ENCODE data around the gene ANLN. TPM values are rescaled to one million over a fixed set of nuclear protein-coding genes. Genes with fewer than 3 reads are reported as not detected.
A peak's percentile ranks its signal among the peaks of the same experiment; 100 is the strongest.

ANLN gene
- polyA plus RNA-seq, 3 donors from 2014 or later = 0.84 TPM; not detected in 2

- H3K27me3 Mint-ChIP-seq (ENCODE audit: low read depth in 3 of 3) = no peaks in the 10 kb centered on the region
- no peaks in the 10 kb centered on the region for H3K36me3 Mint-ChIP-seq
- H3K4me1 Mint-ChIP-seq = peaks cover 0 to 4% of the 10 kb centered on the region in 2 donors
- no peak for DNase-seq
- no peak overlapping the region for H3K27ac Mint-ChIP-seq
- no peaks in the 10 kb centered on the region for H3K9me3 Mint-ChIP-seq
- no peak overlapping the region for H3K4me3 Mint-ChIP-seq
Observed at GRCh38 chr7:36407636-36408550, 18.2 kb downstream of the ANLN start.

DNA sequence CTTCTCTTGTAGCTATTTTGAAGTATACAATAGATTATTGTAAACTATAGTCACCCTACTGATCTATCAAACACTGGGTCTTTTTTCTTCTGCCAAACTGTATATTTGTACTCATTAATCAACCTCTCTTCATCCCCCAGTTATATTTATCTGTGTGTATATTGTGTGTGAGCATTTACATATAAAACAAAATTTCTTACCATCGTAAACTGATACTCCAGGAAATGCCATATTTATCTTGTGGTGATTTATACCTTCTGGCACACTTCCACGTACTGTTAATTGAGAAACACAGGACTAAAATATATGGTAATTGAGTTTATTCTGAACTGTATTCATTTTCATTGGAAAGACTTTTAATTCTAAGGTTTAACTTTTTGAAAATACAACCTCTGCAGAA lies 18.9 kb downstream of the ANLN start:
- no peaks in the 10 kb centered on the region for H3K36me3 Mint-ChIP-seq
- no peaks in the 10 kb centered on the region for H3K9me3 Mint-ChIP-seq
- no peak for DNase-seq
- no peak overlapping the region for H3K27ac Mint-ChIP-seq
- peaks cover 0 to 4% of the 10 kb centered on the region in 2 donors for H3K4me1 Mint-ChIP-seq
- H3K4me3 Mint-ChIP-seq = no peak overlapping the region
- H3K27me3 Mint-ChIP-seq (ENCODE audit: low read depth in 3 of 3) = no peaks in the 10 kb centered on the region

GRCh38 chr7:36409180-36409579 lies 19.5 kb downstream of the ANLN start:
- Mint-ChIP-seq H3K4me1 (peaks cover 0 to 4% of the 10 kb centered on the region in 2 donors), H3K27ac (no peak overlapping the region), H3K36me3 (no peaks in the 10 kb centered on the region), H3K4me3 (no peak overlapping the region), H3K9me3 (no peaks in the 10 kb centered on the region), H3K27me3 (ENCODE audit: low read depth in 3 of 3) (no peaks in the 10 kb centered on the region)
- no peak for DNase-seq

DNA sequence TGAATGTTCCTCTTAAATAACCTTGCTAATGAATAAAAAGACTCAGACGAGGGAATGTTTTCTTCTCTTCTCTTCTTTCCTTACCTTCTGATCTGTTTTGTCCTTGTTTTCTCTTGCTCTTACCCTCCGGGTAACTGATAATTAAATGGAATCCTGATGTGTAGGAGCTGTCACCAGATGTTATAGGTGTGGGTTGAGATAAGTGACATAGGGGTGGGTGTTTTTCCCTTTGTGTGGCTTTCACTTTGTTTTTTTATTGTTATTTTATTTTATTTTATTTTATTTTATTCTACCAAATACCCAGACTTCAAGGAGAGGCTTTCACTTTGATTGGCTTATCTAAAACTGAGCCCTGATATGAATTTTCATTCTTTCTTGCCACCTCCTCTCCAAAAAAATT lies 25.5 kb downstream of the ANLN start:
- Mint-ChIP-seq H3K9me3 (no peaks in the 10 kb centered on the region), H3K27me3 (ENCODE audit: low read depth in 3 of 3) (no peaks in the 10 kb centered on the region), H3K4me1 (no peaks in the 10 kb centered on the region), H3K27ac (no peak overlapping the region), H3K4me3 (no peak overlapping the region), H3K36me3 (no peaks in the 10 kb centered on the region)
- no peak for DNase-seq

- Mint-ChIP-seq H3K27ac (no peak overlapping the region), H3K9me3 (no peaks in the 10 kb centered on the region), H3K4me1 (no peaks in the 10 kb centered on the region)
Observed at GRCh38 chr7:36416251-36416650, 26.6 kb downstream of the ANLN start.

DNA sequence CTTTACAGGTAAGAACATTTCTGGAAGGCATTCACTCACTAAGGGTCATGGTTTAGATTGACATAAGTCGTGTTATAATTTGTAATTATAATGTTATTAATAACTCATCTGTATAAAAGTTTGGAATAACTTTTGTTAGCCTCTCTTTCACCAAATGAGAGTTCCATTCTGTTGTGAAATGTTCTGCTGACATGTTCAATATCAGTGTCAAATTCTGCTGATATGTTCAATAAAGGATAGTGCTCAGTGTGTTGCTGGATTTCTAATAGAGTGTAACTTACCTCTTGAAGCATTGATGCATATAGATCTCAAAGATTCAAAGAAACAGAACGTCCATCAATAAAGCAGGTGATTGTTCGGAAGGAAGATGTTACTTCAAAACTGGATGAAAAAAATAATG lies 30.6 kb downstream of the ANLN start:
- H3K4me3 Mint-ChIP-seq = no peak overlapping the region
- no peaks in the 10 kb centered on the region for H3K36me3 Mint-ChIP-seq
- H3K4me1 Mint-ChIP-seq = no peaks in the 10 kb centered on the region
- DNase-seq = no peak
- no peaks in the 10 kb centered on the region for H3K9me3 Mint-ChIP-seq
- H3K27ac Mint-ChIP-seq = no peak overlapping the region
- no peaks in the 10 kb centered on the region for H3K27me3 Mint-ChIP-seq (ENCODE audit: low read depth in 3 of 3)

More at GRCh38 chr7:36416251-36416650, 26.6 kb downstream of the ANLN start:
- no peaks in the 10 kb centered on the region for H3K27me3 Mint-ChIP-seq (ENCODE audit: low read depth in 3 of 3)
- DNase-seq = no peak
- no peak overlapping the region for H3K4me3 Mint-ChIP-seq
- H3K36me3 Mint-ChIP-seq = no peaks in the 10 kb centered on the region

DNA sequence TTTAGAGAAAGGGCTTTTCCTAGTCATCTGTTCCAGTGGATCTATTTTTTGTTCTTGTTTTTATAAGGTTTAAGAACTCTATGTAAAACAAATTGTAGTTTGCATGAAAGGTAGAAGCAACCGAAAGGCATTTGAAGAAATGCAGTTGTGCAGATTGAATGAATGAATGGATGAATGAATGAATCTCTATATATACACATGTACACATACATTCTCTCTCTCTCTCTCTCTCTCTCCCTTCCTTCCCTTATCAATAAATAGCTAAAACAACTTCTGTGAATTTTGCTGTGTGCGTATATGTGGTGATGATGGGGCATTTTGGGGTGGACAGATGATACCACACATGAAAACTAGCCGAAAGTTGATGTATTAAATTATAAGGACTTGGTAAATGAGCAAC lies 32.4 kb downstream of the ANLN start:
- Mint-ChIP-seq H3K27me3 (ENCODE audit: low read depth in 3 of 3) (no peaks in the 10 kb centered on the region), H3K36me3 (no peaks in the 10 kb centered on the region), H3K4me3 (no peak overlapping the region), H3K4me1 (no peaks in the 10 kb centered on the region), H3K27ac (no peak overlapping the region), H3K9me3 (no peaks in the 10 kb centered on the region)
- no peak for DNase-seq

DNA sequence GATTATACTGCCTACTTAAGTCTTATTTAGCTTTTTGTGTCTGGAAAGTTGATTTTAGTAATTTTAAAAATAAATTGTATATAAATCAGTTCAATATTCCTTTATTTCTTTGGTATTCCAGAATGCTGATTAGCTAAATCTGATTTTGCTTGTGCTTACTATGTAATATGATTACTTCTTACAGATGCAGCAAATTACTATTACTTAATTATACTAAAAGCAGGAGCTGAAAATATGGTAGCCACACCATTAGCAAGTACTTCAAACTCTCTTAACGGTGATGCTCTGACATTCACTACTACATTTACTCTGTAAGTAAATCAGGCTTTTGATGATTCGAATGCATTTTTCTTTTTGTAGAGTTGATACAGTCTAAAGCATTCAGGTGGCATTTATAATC lies 34.0 kb downstream of the ANLN start:
- no peak overlapping the region for H3K4me3 Mint-ChIP-seq
- H3K27ac Mint-ChIP-seq = no peak overlapping the region
- no peaks in the 10 kb centered on the region for H3K27me3 Mint-ChIP-seq (ENCODE audit: low read depth in 3 of 3)
- H3K4me1 Mint-ChIP-seq = no peaks in the 10 kb centered on the region
- no peaks in the 10 kb centered on the region for H3K36me3 Mint-ChIP-seq
- DNase-seq = no peak
- H3K9me3 Mint-ChIP-seq = no peaks in the 10 kb centered on the region

DNA sequence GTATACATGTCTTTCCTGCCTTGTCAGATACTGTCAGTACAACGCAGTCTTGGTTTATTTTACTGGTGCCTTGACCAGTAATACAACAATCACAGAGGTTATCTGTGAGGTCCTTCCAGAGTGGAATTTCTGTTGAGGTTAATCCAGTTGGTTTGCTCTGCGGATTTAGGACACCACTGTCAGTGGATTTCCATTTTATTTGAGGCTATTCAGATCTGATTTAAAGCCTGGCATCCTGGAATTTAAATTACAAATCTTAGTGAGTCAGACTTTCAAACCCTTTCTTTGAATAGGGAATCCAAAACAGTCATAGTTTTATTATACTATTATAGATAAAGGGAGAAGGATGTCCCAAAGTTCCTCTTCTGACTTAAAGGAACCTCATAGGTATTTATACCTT lies 40.5 kb downstream of the ANLN start:
- peaks cover 0 to 7% (median 5%) of the 10 kb centered on the region in 3 donors for H3K36me3 Mint-ChIP-seq
- peaks cover 0 to 2% (median 0%) of the 10 kb centered on the region in 3 donors for H3K27me3 Mint-ChIP-seq (ENCODE audit: low read depth in 3 of 3)
- H3K27ac Mint-ChIP-seq = no peak overlapping the region
- H3K4me3 Mint-ChIP-seq = no peak overlapping the region
- H3K9me3 Mint-ChIP-seq = peaks cover 0 to 2% (median 0%) of the 10 kb centered on the region in 6 donors
- H3K4me1 Mint-ChIP-seq = no peaks in the 10 kb centered on the region
- DNase-seq = no peak

DNA sequence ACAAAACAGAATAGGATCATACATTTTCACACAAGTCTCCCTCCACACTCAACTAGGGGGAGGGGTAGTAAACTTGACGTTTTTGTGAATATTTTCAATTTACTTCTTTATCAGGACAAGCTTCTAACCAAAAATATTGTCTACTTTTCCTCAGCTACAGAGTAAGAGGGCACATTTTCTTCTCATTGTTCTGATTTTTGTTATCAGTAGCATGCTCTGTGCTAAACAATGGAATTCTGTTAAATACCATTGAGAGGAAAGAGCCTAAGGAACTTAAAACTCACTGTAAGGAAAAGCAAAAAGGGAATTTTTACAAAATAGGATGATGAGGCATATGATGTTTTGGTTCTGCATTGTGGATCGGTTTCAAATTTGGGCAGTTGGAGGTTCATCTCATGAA lies 41.2 kb downstream of the ANLN start:
- Mint-ChIP-seq H3K36me3 (peaks cover 0 to 7% (median 5%) of the 10 kb centered on the region in 3 donors), H3K4me1 (no peaks in the 10 kb centered on the region), H3K27ac (no peak overlapping the region), H3K4me3 (no peak overlapping the region), H3K9me3 (peaks cover 0 to 2% (median 0%) of the 10 kb centered on the region in 6 donors), H3K27me3 (ENCODE audit: low read depth in 3 of 3) (peaks cover 0 to 2% (median 0%) of the 10 kb centered on the region in 3 donors)
- no peak for DNase-seq

DNA sequence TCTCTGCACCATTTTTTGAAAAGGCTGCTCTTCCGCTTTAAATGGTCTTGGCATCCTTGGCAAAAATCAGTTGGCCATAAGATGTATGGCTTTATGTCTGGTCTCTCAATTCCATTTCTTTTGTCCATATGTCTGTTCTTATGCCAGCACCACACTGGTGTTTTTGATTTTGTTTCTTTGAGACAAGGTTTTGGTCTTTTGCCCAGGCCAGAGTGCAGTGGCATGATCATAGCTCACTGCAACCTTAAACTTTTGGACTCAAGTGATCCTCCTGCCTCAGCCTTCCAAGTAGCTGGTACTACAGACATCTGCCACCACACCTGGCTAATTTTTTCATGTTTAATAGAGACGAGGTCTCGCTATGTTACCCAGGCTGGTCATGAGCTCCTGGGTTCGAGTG lies 48.5 kb downstream of the ANLN start:
- Mint-ChIP-seq H3K27ac (no peak overlapping the region), H3K4me1 (no peaks in the 10 kb centered on the region), H3K27me3 (ENCODE audit: low read depth in 3 of 3) (peaks cover 0 to 2% (median 0%) of the 10 kb centered on the region in 3 donors), H3K36me3 (no peaks in the 10 kb centered on the region), H3K4me3 (no peak overlapping the region), H3K9me3 (no peaks in the 10 kb centered on the region)
- no peak for DNase-seq

- Mint-ChIP-seq H3K4me1 (no peaks in the 10 kb centered on the region), H3K36me3 (no peaks in the 10 kb centered on the region), H3K9me3 (no peaks in the 10 kb centered on the region), H3K27me3 (ENCODE audit: low read depth in 3 of 3) (peaks cover 0 to 2% (median 0%) of the 10 kb centered on the region in 3 donors), H3K4me3 (no peak overlapping the region), H3K27ac (no peak overlapping the region)
- DNase-seq = no peak
Observed at GRCh38 chr7:36439624-36440023, 50.0 kb downstream of the ANLN start.

- H3K27me3 Mint-ChIP-seq (ENCODE audit: low read depth in 3 of 3) = no peaks in the 10 kb centered on the region
- peak; percentile 3 to 15 (median 9) for DNase-seq
- no peak overlapping the region for H3K4me3 Mint-ChIP-seq
- H3K27ac Mint-ChIP-seq = no peak overlapping the region
- no peaks in the 10 kb centered on the region for H3K36me3 Mint-ChIP-seq
- H3K4me1 Mint-ChIP-seq = no peaks in the 10 kb centered on the region
- no peaks in the 10 kb centered on the region for H3K9me3 Mint-ChIP-seq
Observed at GRCh38 chr7:36440880-36441279, 51.2 kb downstream of the ANLN start.

DNA sequence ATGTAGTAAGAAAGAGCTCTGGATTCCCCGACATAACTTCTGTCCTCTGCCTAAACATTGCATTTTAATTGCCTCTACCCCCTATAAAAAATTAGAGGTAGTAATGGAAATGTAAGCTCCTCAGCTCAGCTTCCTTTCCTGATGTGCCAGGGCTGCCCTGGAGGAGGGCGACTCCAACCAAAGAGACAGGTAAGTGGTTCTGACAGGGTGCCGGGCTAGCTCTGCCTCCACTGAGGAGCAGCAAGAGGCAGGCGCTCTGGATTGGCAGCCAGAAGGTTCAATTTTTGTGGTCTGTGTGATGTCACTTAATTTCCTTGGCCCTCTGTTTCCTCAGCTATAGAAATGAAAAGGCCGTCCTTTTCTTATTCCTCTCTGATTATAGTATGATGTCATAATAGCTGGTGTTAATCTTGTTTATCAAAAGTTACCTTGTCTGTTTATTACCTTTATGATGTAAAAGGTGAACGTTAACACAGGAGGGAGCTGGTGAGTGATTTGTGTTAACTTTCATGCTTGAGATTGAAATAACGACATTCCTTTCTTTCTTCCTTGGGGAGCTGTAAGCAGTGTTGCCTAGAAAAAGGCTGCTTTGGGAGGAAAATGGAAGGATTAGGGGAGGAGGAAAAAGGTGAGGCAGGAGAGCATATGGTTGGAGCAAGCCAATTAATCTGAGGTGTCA lies 51.8 kb downstream of the ANLN start:
- no peak for DNase-seq
- H3K27ac Mint-ChIP-seq = no peak overlapping the region
- no peaks in the 10 kb centered on the region for H3K4me1 Mint-ChIP-seq
- H3K4me3 Mint-ChIP-seq = no peak overlapping the region
- H3K9me3 Mint-ChIP-seq = no peaks in the 10 kb centered on the region
- H3K27me3 Mint-ChIP-seq (ENCODE audit: low read depth in 3 of 3) = peaks cover 0 to 2% (median 0%) of the 10 kb centered on the region in 3 donors
- peaks cover 0 to 3% (median 0%) of the 10 kb centered on the region in 3 donors for H3K36me3 Mint-ChIP-seq
